Rectal smooth muscle tissue (tissue), 1 donor: ENCODE measurements around the gene FAAH.

Experiments
- H3K27ac ChIP-seq: one replicate; pipeline ENCODE4 v1.7.0; 2013; ENCODE audit warnings: low read depth, low read length, inconsistent platforms
- H3K27me3 ChIP-seq: one replicate; pipeline ENCODE4 v1.7.0; 2013; ENCODE audit warnings: low read length; ENCODE audit not compliant: control insufficient read depth, insufficient read depth
- H3K36me3 ChIP-seq: one replicate; pipeline ENCODE4 v1.7.0; 2013; ENCODE audit warnings: low read length; ENCODE audit not compliant: control insufficient read depth, insufficient read depth
- H3K4me1 ChIP-seq: one replicate; pipeline ENCODE4 v1.7.0; 2013; ENCODE audit warnings: low read length; ENCODE audit not compliant: control insufficient read depth, insufficient read depth
- H3K4me3 ChIP-seq: one replicate; pipeline ENCODE4 v1.7.0; 2013; ENCODE audit warnings: low read length
- H3K9ac ChIP-seq: one replicate; pipeline ENCODE4 v1.7.0; 2013; ENCODE audit warnings: low read length

The FAAH gene

GRCh38 chr1:46413596-46413985 lies 19.5 kb downstream of the FAAH start:
- Histone ChIP-seq H3K4me1 (no peaks in the 10 kb centered on the region), H3K4me3 (no peak overlapping the region), H3K27ac (no peak overlapping the region), H3K9ac (no peak overlapping the region), H3K27me3 (no peaks in the 10 kb centered on the region), H3K36me3 (peaks cover 10% of the 10 kb centered on the region)

- Histone ChIP-seq H3K4me3 (no peak overlapping the region), H3K27ac (no peak overlapping the region)
These were observed 21.4 kb downstream of the FAAH start for GRCh38 chr1:46415514-46415913.

GRCh38 chr1:46418976-46419375 lies 24.9 kb downstream of the FAAH start:
- no peaks in the 10 kb centered on the region for H3K4me1 ChIP-seq
- H3K4me3 ChIP-seq: no peak overlapping the region
- no peaks in the 10 kb centered on the region for H3K27me3 ChIP-seq
- H3K36me3 ChIP-seq: no peaks in the 10 kb centered on the region
- no peak overlapping the region for H3K27ac ChIP-seq
- no peak overlapping the region for H3K9ac ChIP-seq

More at GRCh38 chr1:46415514-46415913, 21.4 kb downstream of the FAAH start:
- no peaks in the 10 kb centered on the region for H3K27me3 ChIP-seq
- no peak overlapping the region for H3K9ac ChIP-seq
- H3K4me1 ChIP-seq: no peaks in the 10 kb centered on the region
- H3K36me3 ChIP-seq: peaks cover 10% of the 10 kb centered on the region

GRCh38 chr1:46420533-46420915 lies 26.4 kb downstream of the FAAH start:
- H3K27ac ChIP-seq: no peak overlapping the region
- no peaks in the 10 kb centered on the region for H3K36me3 ChIP-seq
- no peak overlapping the region for H3K9ac ChIP-seq
- H3K4me1 ChIP-seq: no peaks in the 10 kb centered on the region
- no peak overlapping the region for H3K4me3 ChIP-seq
- H3K27me3 ChIP-seq: peaks cover 3% of the 10 kb centered on the region

GRCh38 chr1:46421739-46422138 lies 27.6 kb downstream of the FAAH start:
- Histone ChIP-seq H3K4me3 (no peak overlapping the region), H3K36me3 (no peaks in the 10 kb centered on the region), H3K27ac (no peak overlapping the region), H3K4me1 (no peaks in the 10 kb centered on the region), H3K27me3 (peaks cover 3% of the 10 kb centered on the region), H3K9ac (no peak overlapping the region)

GRCh38 chr1:46422261-46422871 lies 28.2 kb downstream of the FAAH start:
- Histone ChIP-seq H3K27me3 (peaks cover 3% of the 10 kb centered on the region), H3K27ac (no peak overlapping the region)

GRCh38 chr1:46423574-46424240 lies 29.6 kb downstream of the FAAH start:
- H3K36me3 ChIP-seq: no peaks in the 10 kb centered on the region
- H3K27ac ChIP-seq: no peak overlapping the region
- H3K27me3 ChIP-seq: peaks cover 3% of the 10 kb centered on the region
- H3K4me3 ChIP-seq: no peak overlapping the region
- no peak overlapping the region for H3K9ac ChIP-seq
- no peaks in the 10 kb centered on the region for H3K4me1 ChIP-seq

More at GRCh38 chr1:46422261-46422871, 28.2 kb downstream of the FAAH start:
- Histone ChIP-seq H3K36me3 (no peaks in the 10 kb centered on the region), H3K4me1 (no peaks in the 10 kb centered on the region), H3K4me3 (no peak overlapping the region), H3K9ac (no peak overlapping the region)

- Histone ChIP-seq H3K9ac (no peak overlapping the region), H3K27me3 (peaks cover 3% of the 10 kb centered on the region), H3K36me3 (no peaks in the 10 kb centered on the region), H3K4me3 (no peak overlapping the region), H3K27ac (no peak overlapping the region), H3K4me1 (no peaks in the 10 kb centered on the region)
These were observed 30.6 kb downstream of the FAAH start for GRCh38 chr1:46424730-46425129.

GRCh38 chr1:46425726-46426125 lies 31.6 kb downstream of the FAAH start:
- Histone ChIP-seq H3K27me3 (peaks cover 3% of the 10 kb centered on the region), H3K9ac (no peak overlapping the region), H3K36me3 (no peaks in the 10 kb centered on the region), H3K4me3 (no peak overlapping the region), H3K4me1 (no peaks in the 10 kb centered on the region), H3K27ac (no peak overlapping the region)

- Histone ChIP-seq H3K4me3 (no peak overlapping the region), H3K9ac (no peak overlapping the region), H3K4me1 (no peaks in the 10 kb centered on the region), H3K27me3 (peaks cover 3% of the 10 kb centered on the region), H3K27ac (no peak overlapping the region), H3K36me3 (no peaks in the 10 kb centered on the region)
These were observed 33.4 kb downstream of the FAAH start for GRCh38 chr1:46427541-46427940.

- Histone ChIP-seq H3K9ac (no peak overlapping the region), H3K36me3 (no peaks in the 10 kb centered on the region), H3K4me3 (no peak overlapping the region), H3K27me3 (peaks cover 3% of the 10 kb centered on the region), H3K27ac (no peak overlapping the region), H3K4me1 (no peaks in the 10 kb centered on the region)
These were observed 35.3 kb downstream of the FAAH start for GRCh38 chr1:46429436-46429835.

- Histone ChIP-seq H3K36me3 (no peaks in the 10 kb centered on the region), H3K4me3 (no peak overlapping the region), H3K4me1 (no peaks in the 10 kb centered on the region), H3K27ac (no peak overlapping the region), H3K9ac (no peak overlapping the region), H3K27me3 (no peaks in the 10 kb centered on the region)
These were observed 37.6 kb downstream of the FAAH start for GRCh38 chr1:46431695-46432094.

- Histone ChIP-seq H3K4me1 (no peaks in the 10 kb centered on the region), H3K36me3 (no peaks in the 10 kb centered on the region), H3K9ac (no peak overlapping the region), H3K4me3 (no peak overlapping the region), H3K27me3 (no peaks in the 10 kb centered on the region), H3K27ac (no peak overlapping the region)
These were observed 38.7 kb downstream of the FAAH start for GRCh38 chr1:46432781-46433327.
